LNCAP (cell line): ENCODE data around the gene SMIM10L2A.

Experiments used
- TF ChIP-seq, protein P1 (sequence below): fragments of 450-650 bp; IDR thresholded peaks from 2 replicates; pipeline ENCODE4 v1.5.1; 2017; ENCODE audit warnings: mild to moderate bottlenecking

The SMIM10L2A gene

GRCh38 chrX:135425026-135425965 lies 3.6 kb downstream of the SMIM10L2A start:
- TF ChIP-seq, protein P1, sequence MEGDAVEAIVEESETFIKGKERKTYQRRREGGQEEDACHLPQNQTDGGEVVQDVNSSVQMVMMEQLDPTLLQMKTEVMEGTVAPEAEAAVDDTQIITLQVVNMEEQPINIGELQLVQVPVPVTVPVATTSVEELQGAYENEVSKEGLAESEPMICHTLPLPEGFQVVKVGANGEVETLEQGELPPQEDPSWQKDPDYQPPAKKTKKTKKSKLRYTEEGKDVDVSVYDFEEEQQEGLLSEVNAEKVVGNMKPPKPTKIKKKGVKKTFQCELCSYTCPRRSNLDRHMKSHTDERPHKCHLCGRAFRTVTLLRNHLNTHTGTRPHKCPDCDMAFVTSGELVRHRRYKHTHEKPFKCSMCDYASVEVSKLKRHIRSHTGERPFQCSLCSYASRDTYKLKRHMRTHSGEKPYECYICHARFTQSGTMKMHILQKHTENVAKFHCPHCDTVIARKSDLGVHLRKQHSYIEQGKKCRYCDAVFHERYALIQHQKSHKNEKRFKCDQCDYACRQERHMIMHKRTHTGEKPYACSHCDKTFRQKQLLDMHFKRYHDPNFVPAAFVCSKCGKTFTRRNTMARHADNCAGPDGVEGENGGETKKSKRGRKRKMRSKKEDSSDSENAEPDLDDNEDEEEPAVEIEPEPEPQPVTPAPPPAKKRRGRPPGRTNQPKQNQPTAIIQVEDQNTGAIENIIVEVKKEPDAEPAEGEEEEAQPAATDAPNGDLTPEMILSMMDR = no peak

DNA sequence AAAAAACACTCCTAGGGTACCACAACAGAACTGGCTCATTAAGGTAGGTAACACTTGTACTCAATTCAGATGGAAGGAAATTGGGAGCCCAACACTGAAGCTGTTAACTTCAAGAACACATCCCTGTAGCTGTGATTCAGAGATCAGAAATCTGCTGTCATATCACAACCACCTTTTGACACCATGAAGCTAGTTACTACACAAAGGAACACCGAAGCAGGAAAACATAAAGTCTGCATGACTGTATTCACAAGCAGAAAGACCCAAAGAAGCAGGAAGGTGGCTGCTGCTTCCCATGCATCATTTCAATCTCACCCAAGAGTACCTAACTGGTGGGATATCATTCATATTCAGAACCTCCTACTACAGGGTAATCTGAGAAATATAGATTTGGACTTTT lies 7.7 kb downstream of the SMIM10L2A start:
- TF ChIP-seq, protein P1 = no peak

DNA sequence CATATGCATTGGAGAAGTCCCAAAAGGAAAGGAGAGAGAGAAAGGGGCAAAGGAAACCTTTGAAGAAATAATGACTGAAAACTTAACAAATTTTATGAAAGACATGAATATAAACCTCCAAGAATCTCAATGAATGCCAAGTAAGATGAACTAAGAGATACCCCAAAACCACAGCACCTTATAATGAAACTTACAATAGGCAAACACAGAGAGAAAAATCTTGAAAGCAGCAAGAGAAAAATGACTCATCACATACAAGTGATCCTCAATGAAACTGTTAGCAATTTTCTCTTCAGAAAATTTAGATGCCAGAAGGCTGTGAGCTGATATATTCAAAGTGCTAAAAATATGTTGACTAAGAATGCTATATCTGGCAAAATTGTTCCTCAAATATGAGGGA lies 10.1 kb downstream of the SMIM10L2A start:
- TF ChIP-seq, protein P1 = no peak

DNA sequence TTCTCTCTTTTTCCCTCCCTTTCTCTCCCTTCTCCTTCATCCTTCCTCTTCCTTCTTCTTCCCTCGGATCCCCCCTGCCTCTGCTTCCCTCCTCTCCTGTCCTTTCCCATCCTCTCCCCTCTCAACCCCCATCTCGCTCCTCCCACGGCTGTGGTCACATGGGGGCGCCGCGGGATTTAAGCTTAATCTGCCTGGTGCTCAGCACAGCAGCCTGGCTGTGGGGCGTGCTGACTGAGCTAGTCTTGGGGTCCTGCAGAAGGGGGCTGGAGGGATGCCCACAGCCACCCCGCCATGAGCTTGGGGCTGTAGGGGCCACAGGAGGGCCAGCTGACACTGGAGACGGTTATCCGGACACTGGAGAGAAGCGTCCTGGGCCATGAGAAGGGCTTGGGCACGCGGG lies 10.7 kb downstream of the SMIM10L2A start:
- TF ChIP-seq, protein P1 = no peak

DNA sequence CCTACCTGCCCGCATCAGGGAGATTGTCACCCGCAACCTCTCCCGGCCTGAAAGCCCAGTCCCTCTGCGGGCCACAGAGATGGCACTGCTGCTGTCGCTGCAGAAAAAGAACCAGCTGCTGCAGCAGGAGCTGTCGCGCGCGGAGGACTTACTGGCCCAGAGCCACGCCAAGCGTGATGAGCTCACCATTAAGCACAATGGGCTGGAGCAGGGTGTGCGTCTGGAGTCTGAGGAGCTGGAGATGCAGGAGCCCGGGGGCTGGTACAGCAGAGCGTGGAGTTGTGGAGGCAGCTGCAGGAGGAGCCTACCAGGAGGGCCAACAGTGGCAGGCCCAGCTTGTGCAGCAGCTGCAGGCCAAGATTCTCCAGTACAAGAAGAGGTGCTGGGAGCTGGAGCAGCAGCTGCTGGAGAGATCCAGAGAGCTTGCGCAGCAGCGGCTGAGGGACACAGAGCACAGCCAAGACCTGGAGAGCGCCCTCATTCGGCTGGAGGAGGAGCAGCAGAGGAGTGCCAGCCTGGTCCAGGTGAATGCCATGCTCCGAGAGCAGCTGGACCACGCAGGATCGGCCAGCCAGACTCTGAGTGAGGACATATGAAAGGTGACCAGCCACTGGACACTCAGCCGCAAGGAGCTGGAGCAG lies 11.3 kb downstream of the SMIM10L2A start:
- TF ChIP-seq, protein P1 = no peak

- TF ChIP-seq, protein P1 = no peak
Observed at GRCh38 chrX:135433531-135434257, 11.9 kb downstream of the SMIM10L2A start.
